ENCODE results near the gene PSMB1.

PSMB1 gene

DNA sequence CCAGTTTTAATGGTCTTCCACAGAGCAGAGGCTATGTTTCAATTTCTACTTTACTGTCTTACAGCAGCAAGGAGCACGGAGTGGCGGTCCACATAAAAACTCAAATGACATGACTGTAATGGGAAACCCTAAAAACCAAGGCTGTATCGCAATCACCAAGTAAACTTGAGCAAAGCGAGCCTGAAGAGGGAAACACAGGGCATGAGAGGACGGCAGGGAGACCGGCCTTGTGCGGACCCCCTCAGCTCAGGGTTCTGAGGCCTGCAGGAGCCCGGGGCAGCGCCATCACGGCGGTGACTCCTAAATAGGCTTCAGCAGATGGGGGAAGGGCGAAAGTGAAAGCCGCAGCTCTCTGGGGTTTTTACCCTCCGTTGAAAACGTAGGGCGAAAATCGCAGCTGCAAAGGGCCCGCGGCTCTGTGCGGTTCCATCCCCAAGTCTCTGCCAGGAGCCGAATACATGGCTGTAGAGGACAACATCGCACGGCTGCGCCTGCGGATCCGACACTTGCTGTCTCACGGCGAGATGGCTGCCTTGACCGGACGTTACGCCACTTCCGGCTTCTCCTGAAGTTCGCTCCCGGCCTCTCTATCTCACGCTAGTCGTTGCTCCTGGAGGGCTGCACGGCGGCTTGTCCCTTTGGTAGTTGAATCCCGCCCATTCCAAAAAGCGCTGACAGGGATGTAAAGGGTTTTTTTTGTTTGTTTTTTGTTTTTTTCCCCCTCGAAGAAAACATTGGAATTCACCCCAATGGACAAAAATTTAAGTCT is at the start of gene PSMB1:
Gene PSMB1, minus strand, starts transcription at position 543 of the 769 bp plus-strand sequence. Its CDS starts 65 bp downstream, at position 478.
- peak; percentile 98 for DNase-seq

- DNase-seq = no peak
These were observed 44.2 kb upstream of the PSMB1 start for GRCh38 chr6:170597278-170597677.

DNA sequence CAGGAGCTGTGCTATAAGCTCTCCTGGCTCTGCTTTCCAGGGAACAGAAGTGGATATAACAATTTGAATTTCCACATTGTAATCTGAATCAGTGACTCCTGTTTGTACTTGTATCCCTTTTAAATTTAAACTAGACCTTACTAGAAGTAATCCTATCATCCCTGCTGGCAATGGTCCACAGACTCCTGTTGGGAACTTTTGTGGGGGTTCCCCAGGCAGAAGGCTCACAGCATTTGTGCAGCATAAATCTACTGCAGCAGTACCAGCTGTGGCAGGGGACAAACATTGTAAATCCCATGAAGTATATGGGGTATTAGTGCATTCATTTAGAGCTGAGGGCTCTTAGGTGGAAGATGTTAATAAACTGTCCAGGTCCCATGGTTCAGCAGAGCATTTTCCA is 43.3 kb upstream of the PSMB1 start:
- DNase-seq = no peak

DNA sequence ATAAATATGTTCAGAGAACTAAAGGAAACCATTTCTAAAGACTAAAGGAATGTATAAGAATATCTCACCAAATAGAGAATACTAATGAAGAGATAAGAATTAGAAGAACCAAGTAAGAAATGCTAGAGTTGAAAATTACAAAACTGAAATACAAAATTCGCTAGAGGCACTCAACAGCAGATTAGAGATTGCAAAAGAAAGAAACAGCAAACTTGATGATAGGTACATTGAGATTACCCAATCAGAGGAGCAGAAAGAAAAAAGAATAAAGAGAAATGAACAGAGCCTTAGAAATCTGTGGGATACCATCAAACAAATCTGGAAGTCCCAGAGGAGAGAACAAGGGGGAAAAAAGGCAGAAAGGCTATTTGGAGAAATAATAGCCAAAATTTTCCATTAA is 37.6 kb upstream of the PSMB1 start:
- DNase-seq = no peak

DNA sequence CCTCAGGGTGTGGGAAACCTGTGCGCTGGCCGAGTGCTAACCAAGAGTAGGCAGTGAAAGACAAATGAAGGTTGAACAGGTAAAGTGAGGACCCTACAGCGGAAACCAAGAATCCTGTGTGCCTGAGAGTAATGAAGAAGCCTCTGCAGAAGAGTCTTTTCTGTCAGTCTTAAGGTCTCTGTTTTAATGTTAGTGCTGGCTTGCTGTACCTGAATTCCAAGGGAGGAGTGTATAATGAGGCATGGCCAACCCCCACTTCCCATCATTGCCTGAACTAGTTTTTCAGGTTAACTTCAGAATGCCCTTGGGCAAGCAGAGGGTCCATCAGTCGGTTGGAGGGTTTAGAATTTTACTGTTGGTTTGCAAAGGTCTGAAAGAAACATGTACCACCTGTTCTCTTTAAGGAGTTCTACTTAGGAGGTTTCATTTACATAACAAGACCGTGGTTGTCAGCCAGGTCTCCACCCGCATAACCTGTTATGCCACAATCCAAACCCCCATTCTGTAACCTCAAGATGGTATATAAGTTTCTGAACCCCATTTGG is 31.9 kb upstream of the PSMB1 start:
- no peak for DNase-seq

- peak; percentile 98 for DNase-seq
These were observed 31.3 kb upstream of the PSMB1 start, which contains the start of gene PDCD2 for GRCh38 chr6:170584181-170584953. PDCD2 (minus strand) TSS chr6:170584637; CDS start chr6:170584581, 56 bp downstream.

- DNase-seq = no peak
These were observed 30.7 kb upstream of the PSMB1 start for GRCh38 chr6:170583756-170584180.

- DNase-seq = no peak
These were observed 25.8 kb upstream of the PSMB1 start for GRCh38 chr6:170578909-170579308.

DNA sequence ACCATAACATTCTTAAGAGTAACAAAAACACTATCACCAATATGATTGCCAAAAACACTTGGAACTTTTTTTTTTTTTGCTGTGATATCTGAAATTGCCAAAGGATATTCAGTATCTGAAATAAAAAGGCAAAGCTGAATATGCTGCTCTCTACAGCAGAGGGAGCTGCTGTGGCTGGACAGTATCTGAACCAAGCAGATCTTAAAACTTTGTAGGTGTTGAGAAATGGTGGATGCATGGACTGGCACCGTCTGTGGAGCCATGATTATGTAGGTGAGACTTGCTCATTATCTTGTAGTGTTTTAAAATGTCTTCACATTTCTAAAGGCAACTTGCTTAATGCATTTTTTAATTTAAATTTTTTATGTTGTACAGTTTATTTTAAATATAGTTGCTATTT is 22.1 kb upstream of the PSMB1 start:
- DNase-seq = no peak

DNA sequence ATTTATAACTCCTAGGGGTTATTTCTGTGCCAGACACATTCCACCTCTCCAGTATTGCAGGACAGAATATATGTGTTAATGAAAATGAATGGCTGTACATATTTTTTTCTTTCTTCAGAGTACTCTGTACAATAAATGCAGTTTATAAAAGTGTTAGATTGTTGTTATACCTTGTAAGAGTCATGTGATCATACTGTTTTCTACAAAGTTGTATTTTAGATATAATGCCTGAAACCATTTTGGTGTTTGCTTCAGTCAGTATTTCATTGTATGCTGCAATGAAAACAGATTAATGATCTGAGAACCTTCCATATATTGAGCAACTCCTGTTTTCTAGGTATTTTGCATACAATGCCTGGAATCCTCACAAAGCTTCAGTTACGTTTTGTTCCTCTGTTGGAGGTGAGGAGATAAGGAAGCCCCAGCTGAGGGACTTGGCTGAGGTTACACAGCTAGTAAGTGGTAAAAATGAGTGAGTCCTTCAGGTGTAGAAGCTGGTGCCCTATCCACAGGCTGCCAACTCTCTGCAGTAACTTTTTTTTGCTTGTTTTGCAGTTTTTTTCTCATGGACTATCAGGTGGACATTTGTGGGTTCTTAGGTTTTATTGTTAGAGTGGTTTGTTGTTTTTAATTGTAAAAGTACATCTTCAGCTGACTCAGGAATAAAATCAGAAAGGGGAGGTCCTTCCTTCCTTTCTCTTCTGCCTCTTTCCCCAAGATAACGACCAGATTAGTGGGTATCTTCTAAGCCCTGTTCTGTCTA is 19.8 kb upstream of the PSMB1 start:
- no peak for DNase-seq

DNA sequence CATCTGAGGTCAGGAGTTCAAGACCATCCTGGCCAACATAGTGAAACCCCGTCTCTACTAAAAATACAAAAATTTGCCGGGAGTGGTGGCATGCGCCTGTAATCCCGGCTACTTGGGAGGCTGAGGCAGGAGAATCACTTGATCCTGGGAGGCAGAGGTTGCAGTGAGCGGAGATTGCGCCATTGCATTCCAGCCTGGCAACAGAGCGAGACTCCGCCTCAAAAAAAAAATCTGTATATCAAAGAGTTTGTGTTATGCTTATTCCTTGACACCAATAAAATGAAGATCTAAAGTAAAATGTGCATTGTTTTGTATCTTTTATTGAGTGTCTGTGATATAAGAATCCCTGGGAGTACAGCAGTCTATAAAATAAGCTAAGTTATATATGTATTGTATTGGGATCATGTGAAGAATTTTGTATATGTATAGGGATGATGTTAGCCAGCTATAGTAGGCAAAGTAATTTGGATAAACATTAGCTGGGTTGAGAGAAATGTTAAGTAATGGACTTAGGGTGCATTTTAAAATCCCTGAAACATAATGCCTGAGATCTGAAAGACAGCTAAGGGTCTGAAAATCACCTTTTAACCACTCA is 11.9 kb upstream of the PSMB1 start:
- no peak for DNase-seq

GRCh38 chr6:170561555-170561954 is 8.4 kb upstream of the PSMB1 start:
- DNase-seq = no peak

- DNase-seq = no peak
These were observed 2.2 kb upstream of the PSMB1 start for GRCh38 chr6:170555305-170555704.

DNA sequence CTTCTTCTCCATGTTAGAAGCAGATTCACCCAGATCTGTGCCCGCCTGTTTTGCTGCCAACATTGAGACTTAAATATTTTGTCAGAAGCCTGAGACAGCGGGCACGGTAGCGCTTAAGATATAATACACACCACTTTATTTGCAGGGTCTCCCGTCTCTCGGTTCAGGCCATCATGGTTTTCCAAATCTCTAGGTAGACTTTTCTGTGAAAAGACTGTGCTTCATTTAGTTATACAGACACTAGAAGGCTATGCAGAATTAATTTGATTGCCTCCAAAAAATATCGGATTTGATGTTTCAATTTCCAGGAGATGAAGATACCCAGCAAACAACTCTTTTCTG is 1.7 kb upstream of the PSMB1 start:
- no peak for DNase-seq

GRCh38 chr6:170554013-170554795 is 1.1 kb upstream of the PSMB1 start, which contains the start of gene TBP:
TBP (plus strand) TSS chr6:170554369; CDS start chr6:170557030, 2,661 bp downstream.
- DNase-seq = peak; percentile 100

DNA sequence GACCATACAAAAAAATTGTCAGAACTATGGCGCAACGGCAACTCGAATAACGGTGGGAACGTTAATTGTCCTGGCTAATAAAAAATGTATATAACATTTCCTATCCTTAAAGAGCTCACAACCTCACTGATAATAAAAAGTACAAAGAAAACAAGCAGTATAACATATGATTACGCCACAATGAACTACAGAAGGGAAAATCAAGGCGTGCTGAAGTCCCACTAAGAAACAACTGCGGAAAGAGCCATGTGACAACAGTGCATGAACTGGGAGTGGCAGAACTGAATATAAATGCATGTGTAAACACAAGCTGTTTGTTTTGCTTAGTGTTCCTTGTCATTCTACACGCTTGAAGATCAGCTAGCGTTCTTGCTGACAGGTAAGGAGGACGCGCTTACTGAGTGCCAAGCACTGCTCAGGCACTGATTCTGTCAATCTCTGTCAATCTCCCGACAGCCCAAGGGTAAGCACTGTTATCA is 466 bp upstream of the PSMB1 start:
- DNase-seq = peak; percentile 77

GRCh38 chr6:170545405-170545804 is 7.7 kb downstream of the PSMB1 start:
- no peak for DNase-seq

- DNase-seq = no peak
These were observed 10.9 kb downstream of the PSMB1 start for GRCh38 chr6:170542031-170542719.

DNA sequence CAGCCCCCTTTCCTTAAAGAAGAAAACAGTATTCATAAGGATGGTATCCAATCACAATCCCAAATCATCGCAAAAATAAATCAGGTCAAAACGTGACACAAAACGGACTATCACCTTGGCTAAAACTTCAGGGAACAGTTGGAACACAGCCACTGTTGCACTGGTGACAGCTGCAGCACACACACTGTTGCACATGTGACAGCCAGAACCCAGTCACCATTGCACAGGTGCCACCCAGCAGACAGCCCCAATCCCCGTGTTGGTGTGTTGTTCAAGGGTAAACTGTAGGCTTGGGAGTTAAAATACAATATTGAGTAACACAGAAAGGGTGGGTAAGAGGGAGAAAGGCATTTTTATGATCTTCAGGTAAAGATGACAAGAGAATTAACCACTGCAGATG is 15.8 kb downstream of the PSMB1 start:
- no peak for DNase-seq

DNA sequence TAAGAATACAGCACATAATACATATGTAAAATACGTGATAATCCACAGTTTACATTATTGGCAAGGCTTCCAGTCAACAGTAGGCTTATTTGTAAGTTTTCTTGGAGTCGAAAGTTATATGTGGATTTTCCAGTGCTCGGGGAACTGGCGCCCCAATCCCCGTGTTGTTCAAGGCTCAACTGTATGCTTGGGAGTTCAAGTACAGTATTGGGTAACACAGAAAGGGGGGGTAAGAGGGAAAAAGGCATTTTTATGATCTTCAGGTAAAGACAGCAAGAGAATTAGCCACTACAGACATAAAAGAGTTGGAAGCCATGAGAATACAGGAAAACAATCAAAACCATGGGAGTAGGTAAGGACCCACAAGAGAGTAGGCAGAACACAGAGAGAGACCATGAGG is 16.4 kb downstream of the PSMB1 start:
- DNase-seq = no peak

DNA sequence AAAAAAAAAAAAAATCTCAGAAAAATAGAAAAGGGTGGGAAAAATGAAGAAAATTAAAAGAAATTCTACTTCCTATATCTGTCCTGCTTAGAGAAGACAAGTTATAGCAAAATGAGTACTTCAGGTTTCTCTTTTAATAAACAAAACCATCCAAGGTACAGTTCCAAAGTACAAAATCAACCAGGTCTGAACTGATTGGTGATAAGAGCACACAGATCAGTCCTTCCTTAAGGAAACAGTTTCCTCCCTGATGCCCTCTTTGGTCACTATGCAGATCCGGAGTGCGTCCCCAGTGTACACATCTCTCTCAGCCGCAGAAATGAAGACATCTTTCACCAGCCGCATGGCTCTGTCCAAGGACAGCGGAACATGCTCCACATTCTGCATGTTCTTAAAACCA is 18.1 kb downstream of the PSMB1 start:
- DNase-seq = no peak
